GM20431 (cell line): ENCODE measurements around the gene NUDCD3.
"Not testable (repeated sequence)": the region's sequence is repeated elsewhere in the genome, so short reads cannot be mapped to it uniquely, and the experiment has no call there.

Experiments
- in situ Hi-C: fragments of 300-500 bp; cut with MseI, MboI; formaldehyde crosslinking; loops from one replicate; pipeline ENCODE4 v1.15.0; 2020; ENCODE audit warnings: low sequenced_read_pairs; ENCODE audit not compliant: unreplicated experiment

NUDCD3 gene

DNA sequence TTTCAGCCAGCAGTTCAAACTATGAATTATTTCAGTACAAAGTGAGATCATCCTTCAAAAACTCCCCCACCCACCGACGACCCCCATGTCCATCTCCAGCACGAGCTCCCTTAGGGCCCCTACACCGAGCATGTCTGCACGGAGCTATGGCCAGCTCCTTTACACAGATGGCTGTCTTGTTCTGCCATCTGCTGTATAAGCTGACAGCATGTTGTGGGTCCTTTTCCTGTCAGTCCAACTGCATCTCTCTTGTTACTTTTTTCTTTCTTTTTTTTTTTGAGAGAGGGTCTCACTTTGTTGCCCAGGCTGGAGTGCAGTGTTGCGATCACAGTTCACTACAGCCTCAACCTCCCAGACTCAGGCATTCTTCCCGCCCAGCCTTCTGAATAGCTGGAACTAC lies 29.1 kb upstream of the NUDCD3 start:
- in situ Hi-C loops: no loop called here

DNA sequence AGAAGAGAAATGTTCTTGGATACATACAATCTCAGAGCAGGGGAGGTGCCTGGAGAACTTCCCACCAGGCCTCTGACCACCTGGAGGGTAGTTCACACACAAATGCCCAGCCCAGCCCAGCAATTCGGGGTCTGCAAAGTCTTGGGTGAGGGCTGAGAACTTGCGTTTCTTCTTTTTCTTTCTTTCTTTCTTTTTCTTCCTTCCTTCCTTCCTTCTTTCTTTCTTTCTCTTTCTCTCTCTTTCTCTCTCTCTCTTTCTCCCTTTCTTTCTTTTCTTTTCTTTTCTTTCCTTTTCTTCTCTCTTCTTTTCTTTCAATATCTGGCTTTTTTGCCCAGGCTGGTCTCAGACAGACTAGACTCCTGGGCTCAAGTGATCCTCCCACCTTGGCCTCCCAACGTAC lies 28.3 kb upstream of the NUDCD3 start:
- in situ Hi-C loops: no loop called here

DNA sequence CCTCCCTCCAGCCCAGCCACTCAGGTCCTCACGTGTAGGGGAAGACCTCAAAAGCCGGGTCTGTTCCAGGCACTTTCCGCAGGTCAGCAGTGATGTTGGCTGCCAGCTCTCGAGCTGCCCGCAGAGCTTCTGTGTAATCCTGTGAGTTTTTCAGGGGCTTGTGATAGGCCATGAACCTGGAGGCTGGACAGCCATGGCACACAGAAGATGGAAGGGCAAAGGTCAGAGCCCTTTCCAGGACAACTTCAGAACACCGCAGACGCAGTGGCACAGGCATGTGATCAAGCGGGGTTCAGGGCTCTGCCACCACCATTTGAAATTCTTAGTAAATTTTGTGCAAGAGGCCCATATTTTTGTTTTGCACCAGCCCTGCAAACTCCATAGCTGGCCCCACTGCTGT lies 26.7 kb upstream of the NUDCD3 start:
- in situ Hi-C loops: no loop called here

DNA sequence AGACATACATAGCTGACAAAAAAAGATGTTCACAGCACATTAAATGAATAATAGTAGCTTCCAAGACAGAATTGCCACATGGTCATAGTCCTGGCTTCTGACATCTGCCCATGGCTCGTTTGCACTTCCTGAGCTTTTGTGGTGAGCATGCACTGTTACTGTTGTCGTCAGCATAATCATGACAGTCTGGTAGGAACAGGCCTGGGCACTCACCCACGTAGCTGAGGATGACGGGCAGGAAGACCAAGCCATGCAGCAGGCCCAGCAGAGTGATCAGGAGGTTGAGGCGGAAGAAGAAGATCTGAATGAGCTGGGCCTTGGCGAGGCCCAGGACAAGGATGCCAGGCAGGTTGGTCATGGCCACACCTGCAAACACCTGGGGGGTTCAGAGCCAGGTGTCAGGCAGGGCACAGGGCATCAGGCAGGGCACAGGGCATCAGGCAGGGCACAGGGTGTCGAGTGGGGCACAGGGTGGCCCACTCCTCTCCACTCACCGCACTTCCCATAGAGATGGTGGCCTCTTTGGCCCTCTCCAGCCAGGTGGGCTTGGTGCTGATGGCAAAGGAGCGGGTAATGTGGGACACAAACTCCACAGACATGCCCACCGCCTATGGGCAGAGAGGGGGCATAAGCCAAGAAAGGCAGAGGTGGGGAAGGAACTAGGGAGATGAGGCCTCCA lies 25.3 kb upstream of the NUDCD3 start:
- in situ Hi-C loops: no loop called here

DNA sequence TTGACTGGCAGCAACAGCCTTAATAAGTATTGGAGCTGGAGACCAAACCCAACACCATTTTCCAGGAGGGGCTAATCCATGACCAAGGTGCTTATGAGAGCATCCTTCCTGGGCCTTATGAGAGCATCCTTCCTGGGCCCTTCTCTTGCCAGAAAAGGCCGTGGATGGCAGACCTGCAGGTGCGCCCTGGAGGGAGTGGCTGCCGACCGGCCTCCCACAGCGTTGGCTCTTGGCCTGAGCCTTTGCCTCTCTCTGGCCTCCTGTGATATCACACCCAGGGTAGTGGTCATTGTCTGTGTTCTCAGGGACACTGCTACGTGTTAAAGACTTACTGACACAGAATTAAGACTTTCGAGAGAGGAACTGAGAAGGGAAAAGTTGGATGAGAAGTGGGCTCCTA lies 22.3 kb upstream of the NUDCD3 start:
- in situ Hi-C loops: no loop called here

DNA sequence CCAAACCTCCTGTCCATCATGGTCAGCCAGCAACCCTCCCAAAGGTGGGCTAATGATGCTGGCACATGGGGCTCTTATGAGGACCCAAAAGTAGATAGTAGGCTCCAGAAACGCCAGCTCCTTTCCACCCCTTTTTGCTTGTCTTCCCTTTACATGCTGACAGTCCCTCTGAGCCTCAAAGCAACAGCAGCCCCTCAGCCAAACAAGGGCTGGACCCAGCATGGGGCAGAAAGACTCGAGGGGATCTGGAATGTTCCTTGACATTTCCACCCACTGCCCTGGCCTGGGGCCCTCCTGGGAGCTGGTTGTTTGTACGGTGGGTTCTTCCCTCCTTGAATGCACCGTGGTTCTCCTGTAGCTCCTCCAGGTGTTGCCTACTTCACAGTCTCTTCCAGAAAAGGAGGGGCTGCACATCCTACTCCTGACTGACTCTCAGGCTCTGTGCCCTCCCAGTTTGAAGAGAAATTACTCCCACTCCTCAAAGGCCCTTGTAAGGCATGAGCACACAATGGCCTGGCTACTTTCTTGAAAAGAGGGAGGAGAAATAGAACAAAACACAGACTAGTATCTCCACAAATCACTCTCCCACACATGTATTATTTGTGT lies 21.5 kb upstream of the NUDCD3 start:
- in situ Hi-C loops: no loop called here

DNA sequence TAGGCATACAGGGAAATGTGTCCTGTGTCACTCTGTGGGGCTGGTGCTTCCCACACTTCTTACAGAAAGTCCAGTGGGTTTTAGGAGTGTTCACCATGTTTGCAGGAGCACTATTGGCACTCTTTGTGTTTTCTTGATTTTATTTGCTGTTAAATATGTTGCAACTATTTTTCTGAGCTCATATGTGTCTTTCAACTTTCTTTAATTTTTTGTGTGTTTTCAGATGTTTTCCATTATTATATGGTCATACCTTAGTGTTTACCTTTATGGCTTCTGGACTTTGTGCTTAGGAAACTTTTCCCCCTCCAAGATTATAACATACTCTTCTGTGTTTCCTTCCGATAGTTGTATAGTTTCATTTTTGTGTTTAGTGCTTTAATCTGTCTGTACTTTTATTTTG lies 20.8 kb upstream of the NUDCD3 start:
- in situ Hi-C loops: no loop called here

DNA sequence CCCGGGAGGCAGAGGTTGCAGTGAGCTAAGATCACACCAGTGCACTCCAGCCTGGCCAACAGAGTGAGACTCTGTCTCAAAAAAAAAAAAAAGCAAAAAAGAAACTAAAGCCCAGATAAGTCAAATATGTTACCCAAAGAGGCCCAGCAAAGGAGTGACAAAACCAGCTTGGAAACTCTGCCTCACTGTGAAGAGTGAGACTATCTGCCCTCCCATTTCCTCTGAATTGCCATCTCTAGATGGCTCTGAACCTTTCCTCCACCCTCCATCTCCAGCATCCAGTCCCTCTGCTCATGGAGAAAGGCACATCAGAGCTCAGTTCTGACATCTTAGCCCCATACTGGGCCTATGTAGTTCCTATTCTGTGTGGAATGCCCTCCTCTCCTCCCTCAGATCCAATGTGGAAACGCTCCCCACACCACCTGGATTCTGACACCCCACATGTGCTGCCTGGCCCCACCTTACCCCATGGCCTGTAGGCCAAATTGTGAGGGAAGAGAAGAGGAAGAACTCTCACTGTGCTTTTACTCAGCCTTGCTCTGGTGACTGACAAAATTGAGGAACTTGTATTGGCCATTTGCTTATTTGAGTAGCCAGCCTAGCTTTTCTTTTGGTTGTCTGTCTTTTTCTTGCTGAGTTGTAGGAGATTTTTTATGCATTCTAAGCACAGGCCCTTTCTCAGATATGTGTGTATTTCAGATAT lies 18.0 kb upstream of the NUDCD3 start:
- in situ Hi-C loops: no loop called here

DNA sequence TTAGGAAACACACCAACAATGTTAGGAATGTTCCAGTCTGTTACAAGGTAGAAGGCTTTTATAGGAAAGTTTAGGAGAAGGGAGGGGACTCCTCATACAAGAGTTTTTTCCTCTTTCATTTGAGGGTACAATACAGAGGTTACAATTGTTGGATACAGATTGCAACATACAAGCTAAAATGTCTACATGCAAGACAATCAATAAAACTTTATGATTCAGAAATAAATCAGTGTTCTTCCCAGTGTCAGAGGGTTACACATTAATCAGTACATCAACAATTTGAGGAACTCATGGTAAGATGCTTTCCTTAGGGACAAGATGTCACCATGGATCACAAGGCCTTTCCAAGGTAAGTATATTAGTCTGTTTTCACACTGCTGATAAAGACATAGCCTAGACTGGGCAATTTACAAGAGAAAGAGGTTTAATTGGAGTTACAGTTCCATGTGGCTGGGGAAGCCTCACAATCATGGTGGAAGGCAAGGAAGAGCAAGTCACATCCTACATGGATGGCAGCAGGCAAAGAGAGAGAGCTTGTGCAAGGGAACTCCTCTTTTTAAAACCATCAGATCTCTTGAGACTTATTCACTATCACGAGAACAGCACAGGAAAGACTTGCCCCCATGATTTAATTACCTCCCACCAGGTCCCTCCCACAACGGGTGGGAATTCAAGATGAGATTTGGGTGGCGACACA lies 16.3 kb upstream of the NUDCD3 start:
- in situ Hi-C loops: not testable (repeated sequence)

DNA sequence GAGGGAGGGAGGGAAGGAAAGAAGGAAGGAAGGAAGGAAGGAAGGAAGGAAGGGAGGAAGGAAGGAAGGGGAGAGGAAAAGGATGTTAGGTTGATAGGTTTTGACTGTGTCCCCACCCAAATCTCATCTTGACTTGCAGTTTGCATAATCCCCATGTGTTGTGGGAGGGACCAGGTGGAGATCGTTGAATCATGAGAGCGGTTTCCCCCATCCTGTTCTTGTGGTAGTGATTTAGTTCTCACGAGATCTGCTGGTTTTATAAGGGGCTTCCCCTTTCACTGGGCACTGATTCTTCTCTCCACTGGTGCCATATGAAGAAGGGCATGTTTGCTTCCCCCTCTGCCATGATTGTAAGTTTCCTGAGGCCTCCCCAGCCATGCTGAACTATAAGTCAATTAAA lies 15.1 kb upstream of the NUDCD3 start:
- in situ Hi-C loops: no loop called here

DNA sequence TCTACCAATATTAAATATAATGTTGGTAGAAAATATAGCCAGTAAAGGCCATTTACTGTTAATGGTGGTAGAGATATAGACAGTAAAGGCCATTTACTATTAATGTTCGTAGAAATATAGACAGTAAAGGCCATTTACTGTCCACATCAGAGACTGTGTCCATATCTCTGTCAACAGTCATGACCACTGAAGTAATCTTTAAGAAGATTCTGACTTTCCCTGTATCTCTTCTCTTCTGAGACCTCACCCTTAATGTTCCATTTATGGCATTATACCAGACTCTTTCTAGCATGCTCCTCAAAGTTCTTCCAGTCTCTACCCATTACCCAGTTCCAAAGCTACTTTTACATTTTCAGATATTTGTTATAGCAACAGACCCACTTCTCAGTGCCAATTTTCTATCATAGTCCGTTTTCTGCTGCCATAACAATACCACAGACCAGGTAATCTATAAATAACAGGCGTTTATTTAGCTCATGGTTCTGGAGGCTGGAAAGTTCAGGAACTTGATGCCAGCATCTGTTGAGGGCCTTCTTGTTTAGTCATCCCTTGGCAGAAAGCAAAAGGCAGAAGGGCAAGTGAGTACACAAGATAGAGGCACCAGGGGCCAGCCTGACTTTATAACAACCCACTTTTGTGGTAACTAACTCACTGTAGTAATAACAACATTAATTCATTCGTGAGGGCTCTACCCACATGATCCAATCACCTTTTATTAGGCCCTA lies 7.9 kb upstream of the NUDCD3 start:
- in situ Hi-C loops: loop anchor here (25.0 kb wide), 1 partner anchor 261 kb away; no protein-coding TSS in a partner anchor

DNA sequence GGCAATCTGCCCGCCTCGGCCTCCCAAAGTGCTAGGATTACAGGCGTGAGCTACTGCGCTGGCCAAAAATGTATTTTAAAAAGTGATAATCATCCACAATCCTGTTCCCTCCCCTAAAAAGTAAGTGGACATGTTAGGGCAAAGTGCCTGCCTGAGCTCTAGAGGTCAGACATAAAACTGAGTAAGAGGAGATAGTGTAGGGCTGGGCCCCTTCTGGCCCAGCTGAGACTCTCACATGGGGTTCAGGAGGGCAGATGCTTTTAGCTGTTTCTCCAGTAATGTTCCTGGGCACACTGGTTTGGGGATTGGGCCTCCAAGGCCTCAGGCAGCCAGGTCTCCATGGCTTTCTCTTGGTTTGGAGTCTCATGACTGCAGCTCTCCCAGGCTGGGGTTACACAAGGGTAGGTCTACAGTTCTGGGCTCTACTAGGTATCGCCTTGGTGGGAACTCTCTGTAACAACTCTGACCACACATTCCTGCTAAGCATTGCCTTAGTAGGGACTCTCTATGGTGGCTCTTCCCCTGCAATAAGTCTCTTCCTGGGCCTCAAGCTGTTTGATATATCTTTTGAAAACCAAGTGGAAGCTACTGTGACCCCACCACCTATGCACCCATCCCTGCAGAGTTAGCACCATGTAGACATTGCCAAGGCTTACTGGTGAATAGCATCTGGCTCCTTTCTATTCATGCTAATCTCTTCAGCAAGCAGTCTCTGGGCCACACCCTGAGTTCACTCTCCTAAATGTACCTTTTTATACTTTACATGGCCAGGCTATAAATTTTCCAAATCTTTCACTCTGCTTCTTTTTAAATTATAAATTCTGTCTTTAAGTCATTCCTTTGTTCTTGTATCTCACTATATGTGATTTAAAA lies 6.9 kb upstream of the NUDCD3 start:
- in situ Hi-C loops: loop anchor here (25.0 kb wide), 1 partner anchor 260 kb away; no protein-coding TSS in a partner anchor

DNA sequence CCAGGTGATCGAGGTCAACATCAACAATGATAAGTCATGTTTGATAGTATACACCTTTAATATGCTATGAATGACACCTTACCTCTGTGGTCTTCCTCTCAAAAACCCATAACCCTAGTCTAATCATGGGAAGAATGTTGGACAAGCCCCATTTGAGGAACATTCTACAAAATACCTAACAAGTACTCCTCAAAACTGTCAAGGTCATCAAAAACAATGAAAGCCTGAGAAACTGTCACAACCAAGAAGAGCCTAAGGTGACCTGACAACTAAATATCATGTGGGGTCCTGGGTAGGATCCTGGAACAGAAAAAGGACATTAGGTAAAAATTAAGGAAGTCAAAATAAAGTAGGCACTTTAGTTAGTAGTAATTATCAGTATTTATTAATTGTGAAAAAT lies 5.9 kb upstream of the NUDCD3 start:
- in situ Hi-C loops: loop anchor here (25.0 kb wide), 1 partner anchor 259 kb away; no protein-coding TSS in a partner anchor

DNA sequence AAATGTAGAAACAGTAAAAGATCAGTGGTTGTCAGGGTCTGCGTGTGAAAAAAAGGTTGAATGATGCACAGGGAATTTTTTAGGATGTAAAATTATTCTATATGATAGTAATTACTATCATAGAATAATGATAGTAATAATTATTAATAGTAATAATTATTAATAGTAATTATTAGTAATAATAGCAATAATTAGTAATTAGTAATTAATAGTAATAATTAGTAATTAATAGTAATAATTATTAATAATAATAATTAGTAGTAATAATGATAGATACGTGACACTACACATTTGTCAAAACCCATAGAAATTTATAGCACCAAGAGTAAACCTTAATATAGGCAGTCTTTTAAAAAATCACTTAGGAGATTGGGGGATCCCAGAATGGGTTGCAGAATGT lies 4.5 kb upstream of the NUDCD3 start:
- in situ Hi-C loops: loop anchor here (25.0 kb wide), 1 partner anchor 258 kb away; no protein-coding TSS in a partner anchor

DNA sequence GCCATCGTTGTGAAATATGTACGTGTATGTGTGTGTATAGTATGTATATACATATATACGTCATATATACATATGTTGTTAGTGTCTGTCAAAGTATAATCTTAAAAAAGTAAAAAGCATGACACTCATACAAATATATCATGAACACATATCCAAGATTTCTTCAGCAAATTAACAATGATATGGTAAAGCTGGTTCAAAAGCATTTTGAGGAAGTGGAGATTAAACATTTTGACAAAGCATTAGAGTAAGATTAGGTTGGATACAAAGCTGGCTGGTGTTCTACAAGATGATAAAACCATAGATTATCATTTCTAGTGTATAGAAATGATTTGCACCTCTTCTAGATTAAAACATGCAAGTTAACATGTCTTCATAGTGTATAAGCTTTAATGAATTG lies 771 bp upstream of the NUDCD3 start:
- in situ Hi-C loops: loop anchor here (25.0 kb wide), 1 partner anchor 254 kb away; no protein-coding TSS in a partner anchor

DNA sequence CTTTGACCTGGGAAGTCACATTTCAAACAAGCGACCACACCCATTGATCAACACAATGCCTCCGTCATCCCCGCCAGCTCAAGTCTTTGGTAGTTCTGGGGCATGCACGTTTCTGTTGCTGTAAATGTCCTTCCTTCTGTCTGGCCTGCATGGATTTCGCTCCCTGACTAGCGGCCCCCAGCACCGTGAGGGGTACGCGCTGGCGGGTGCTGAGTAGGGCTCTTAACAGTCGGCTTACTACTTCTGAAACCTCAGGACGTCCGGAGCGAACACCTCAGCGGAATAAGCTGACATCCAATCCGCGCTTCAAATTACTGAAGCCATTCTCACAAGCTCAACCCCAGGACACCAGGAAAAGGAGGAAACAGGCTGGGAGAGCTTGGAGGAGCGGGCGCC lies 505 bp downstream of the NUDCD3 start:
- in situ Hi-C loops: loop anchor here (25.0 kb wide), 1 partner anchor 253 kb away; no protein-coding TSS in a partner anchor

DNA sequence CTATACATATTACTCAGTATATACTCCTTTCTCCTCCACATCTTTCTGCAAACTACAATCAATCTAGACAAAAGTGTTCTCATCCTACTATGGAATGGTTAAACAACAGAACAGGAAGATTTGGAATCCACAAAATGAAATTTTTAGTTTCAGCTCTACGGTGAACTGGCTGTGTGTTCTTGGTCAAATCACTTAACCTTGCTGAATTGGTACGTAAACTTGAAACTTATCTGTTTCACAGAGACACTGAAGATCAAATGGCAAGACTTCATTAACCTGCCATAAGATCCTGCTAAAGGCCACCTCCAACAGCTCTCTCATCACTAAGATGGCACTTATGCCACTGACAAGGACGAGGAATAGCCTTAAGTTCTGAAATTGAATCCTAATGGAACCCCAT lies 1.5 kb downstream of the NUDCD3 start:
- in situ Hi-C loops: loop anchor here (25.0 kb wide), 1 partner anchor 252 kb away; no protein-coding TSS in a partner anchor

DNA sequence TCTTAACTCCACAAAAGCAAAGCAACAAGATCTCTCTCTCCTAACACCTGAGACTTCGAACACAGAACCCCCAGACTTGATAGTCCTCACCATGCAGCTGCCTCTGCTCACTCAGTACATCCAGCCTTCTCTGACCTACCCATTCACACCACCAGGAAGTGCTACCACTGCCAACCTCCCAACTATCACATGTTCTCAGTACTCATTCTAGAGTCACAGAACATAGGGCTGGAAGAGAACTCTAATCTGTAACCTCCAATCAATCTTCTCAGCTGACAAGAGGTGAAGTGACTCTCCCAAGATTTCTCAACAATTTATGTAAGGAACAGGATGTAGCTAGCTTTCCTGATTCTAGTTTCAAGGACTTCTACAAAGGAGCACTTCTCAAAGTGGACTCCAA lies 3.8 kb downstream of the NUDCD3 start:
- in situ Hi-C loops: loop anchor here (25.0 kb wide), 1 partner anchor 249 kb away; no protein-coding TSS in a partner anchor

DNA sequence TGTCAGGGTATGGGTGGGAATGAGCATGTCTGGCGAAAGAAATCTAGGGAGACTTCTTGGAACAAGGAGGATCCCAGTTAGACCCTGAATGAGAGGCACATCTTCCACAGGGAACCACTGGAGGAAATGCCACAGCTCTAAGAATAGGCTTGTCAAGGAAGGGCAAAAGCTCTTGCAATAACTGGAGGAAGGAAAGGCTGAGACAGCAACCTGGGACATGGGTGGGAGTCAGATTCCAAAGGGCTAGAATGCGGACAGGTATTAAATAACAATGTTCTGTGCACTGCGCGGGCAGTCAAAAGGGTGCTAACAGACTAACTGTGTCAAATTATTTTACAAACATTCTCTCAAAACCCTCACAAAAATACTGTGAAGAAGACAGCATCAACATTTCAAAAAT lies 4.5 kb downstream of the NUDCD3 start:
- in situ Hi-C loops: loop anchor here (25.0 kb wide), 1 partner anchor 249 kb away; no protein-coding TSS in a partner anchor
